HCT116 (cell line): Measurements from ENCODE around the gene RAB30. TPM values are rescaled to one million over a fixed set of nuclear protein-coding genes. Genes with fewer than 3 reads are reported as not detected.
"Not testable (repeated sequence)": the region's sequence is repeated elsewhere in the genome, so short reads cannot be mapped to it uniquely, and the experiment has no call there.

ENCODE experiments used
- ATAC-seq: fragments of 200-7000 bp; cut with Tn5 transposase; 2 replicates; pipeline ENCODE4 v1.9.1; 2020; ENCODE audit warnings: mild to moderate bottlenecking, moderate library complexity
- BruUV-seq: library from RNA; stranded (reverse); fragments of 400-500 nt; replicated peaks from 2 replicates; lab custom pipeline; 2021; lab: Mats Ljungman, UMichigan
- CTCF ChIA-PET: fragments of 300-600 bp; sonication (Branson Sonifier 250); formaldehyde crosslinking; loops from one replicate; lab custom pipeline; 2021; ENCODE audit warnings: antibody characterized with exemption; lab: Charles Lee
- POLR2A ChIA-PET: fragments of 300-600, 350-600 bp; sonication (Branson Sonifier 250); formaldehyde crosslinking; loops from one replicate; lab custom pipeline; 2021; ENCODE audit warnings: antibody characterized with exemption; lab: Charles Lee
- RAD21 ChIA-PET, 2 experiments: fragments of 300-600 bp; sonication (Branson Sonifier 250); formaldehyde crosslinking; loops; one replicate each; lab custom pipeline; 2023; ENCODE audit warnings: low total read pairs in 2 of 2; ENCODE audit not compliant: uncharacterized antibody in 2 of 2, unreplicated experiment in 2 of 2, low non-redundant PET in 1 of 2; lab: Charles Lee
- DNase-seq: peaks from one replicate; pipeline ENCODE4 v3.0.0-alpha.2; 2010; ENCODE audit warnings: low read depth, low spot score
- H2AFZ ChIP-seq: fragments of 200-600 bp; shearing (Covaris generic), sonication (generic); 2 replicates; pipeline ENCODE4 v1.6.1; 2017; ENCODE audit warnings: low read depth, mixed run types, mixed read lengths, antibody characterized with exemption, low read length; ENCODE audit not compliant: poor library complexity, severe bottlenecking
- H3K27ac ChIP-seq: 2 replicates; pipeline ENCODE4 v1.5.1; 2012; ENCODE audit warnings: low read depth, low read length
- H3K27me3 ChIP-seq: fragments of 200-600 bp; sonication (generic); 2 replicates; pipeline ENCODE4 v1.6.1; 2016; ENCODE audit warnings: mixed run types, low read length, mixed read lengths; ENCODE audit not compliant: insufficient read depth
- H3K36me3 ChIP-seq, 2 experiments: fragments of 200-500 bp in 1 of 2; fragments of 200-600 bp in 1 of 2; sonication (Bioruptor generic) in 1 of 2; sonication (generic) in 1 of 2; 2 replicates each; pipeline versions ENCODE4 v1.5.1 to v1.6.1; 2014 to 2016; ENCODE audit warnings: low read length in 2 of 2, inconsistent platforms in 1 of 2, mixed read lengths in 1 of 2, mixed run types in 1 of 2; ENCODE audit not compliant: insufficient read depth in 2 of 2, control insufficient read depth in 1 of 2
- H3K4me1 ChIP-seq, 2 experiments: fragments of 200-600 bp in 1 of 2; sonication (generic) in 1 of 2; 2 replicates each; pipeline versions ENCODE4 v1.5.1 to v1.6.1; 2012 to 2017; ENCODE audit warnings: low read length in 2 of 2, inconsistent platforms in 1 of 2, mild to moderate bottlenecking in 1 of 2, mixed read lengths in 1 of 2, mixed run types in 1 of 2, moderate library complexity in 1 of 2; ENCODE audit not compliant: insufficient read depth in 2 of 2, control insufficient read depth in 1 of 2
- H3K4me2 ChIP-seq: fragments of 200-600 bp; sonication (generic); 2 replicates; pipeline ENCODE4 v1.6.1; 2017; ENCODE audit warnings: mixed run types, low read length, mixed read lengths
- H3K4me3 ChIP-seq, 2 experiments: fragments of 200-600 bp in 1 of 2; sonication (generic) in 1 of 2; replicated peaks in 1 of 2; 2 replicates each; pipeline ENCODE4 v1.5.1; 2011 to 2016; ENCODE audit warnings: low read length in 2 of 2, control low read depth in 1 of 2, low read depth in 1 of 2, mild to moderate bottlenecking in 1 of 2, mixed read lengths in 1 of 2, mixed run types in 1 of 2
- H3K79me2 ChIP-seq: fragments of 200-600 bp; sonication (generic); 2 replicates; pipeline ENCODE4 v1.6.1; 2017; ENCODE audit warnings: mild to moderate bottlenecking, mixed run types, low read length, moderate library complexity, mixed read lengths; ENCODE audit not compliant: insufficient read depth
- H3K9ac ChIP-seq: fragments of 200-600 bp; sonication (generic); 2 replicates; pipeline ENCODE4 v1.6.1; 2016; ENCODE audit warnings: low read length, mixed read lengths
- H3K9me2 ChIP-seq: fragments of 200-600 bp; sonication (generic), shearing (Covaris generic); 2 replicates; pipeline ENCODE4 v1.6.1; 2017; ENCODE audit warnings: mixed run types, mild to moderate bottlenecking, moderate library complexity; ENCODE audit not compliant: insufficient read depth
- H3K9me3 ChIP-seq, 2 experiments: fragments of 200-500 bp in 1 of 2; fragments of 200-600 bp in 1 of 2; sonication (Bioruptor generic) in 1 of 2; sonication (generic) in 1 of 2; 2 replicates each; pipeline ENCODE4 v1.6.1; 2014 to 2017; ENCODE audit warnings: low read length in 2 of 2, mixed read lengths in 2 of 2, inconsistent platforms in 1 of 2, low read depth in 1 of 2, mild to moderate bottlenecking in 1 of 2, mixed run types in 1 of 2, moderate library complexity in 1 of 2; ENCODE audit not compliant: control insufficient read depth in 1 of 2, insufficient read depth in 1 of 2
- H4K20me1 ChIP-seq: fragments of 200-600 bp; sonication (generic), shearing (Covaris generic); 2 replicates; pipeline ENCODE4 v1.6.1; 2017; ENCODE audit warnings: mixed run types, mild to moderate bottlenecking, moderate library complexity; ENCODE audit not compliant: insufficient read depth
- CTCF ChIP-seq, 3 experiments: fragments of 200-600 bp in 1 of 3; sonication (generic) in 1 of 3; IDR thresholded peaks in 2 of 3; conservative IDR thresholded peaks in 1 of 3; 2 replicates each; pipeline ENCODE4 v1.5.1; 2012 to 2017; ENCODE audit warnings: low read depth in 2 of 3, low read length in 2 of 3, antibody characterized with exemption in 1 of 3, borderline replicate concordance in 1 of 3, control low read depth in 1 of 3, mild to moderate bottlenecking in 1 of 3, mixed read lengths in 1 of 3, mixed run types in 1 of 3, moderate library complexity in 1 of 3; ENCODE audit not compliant: insufficient read depth in 1 of 3
- EGR1 ChIP-seq: IDR thresholded peaks from 2 replicates; pipeline ENCODE4 v1.6.1; 2012; ENCODE audit warnings: low read depth
- ELF1 ChIP-seq: IDR thresholded peaks from 2 replicates; pipeline ENCODE4 v1.6.1; 2012; ENCODE audit warnings: low read depth, borderline replicate concordance
- RAD21 ChIP-seq: IDR thresholded peaks from 2 replicates; pipeline ENCODE4 v1.6.1; 2012; ENCODE audit warnings: low read depth, mild to moderate bottlenecking
- SRF ChIP-seq: IDR thresholded peaks from 2 replicates; pipeline ENCODE4 v1.6.1; 2012; ENCODE audit warnings: low read depth
- YY1 ChIP-seq: IDR thresholded peaks from 2 replicates; pipeline ENCODE4 v1.6.1; 2011; ENCODE audit warnings: low read length, low read depth, moderate library complexity, mild to moderate bottlenecking; ENCODE audit not compliant: insufficient replicate concordance; ENCODE audit errors: extremely low read depth
- ZBTB33 ChIP-seq: IDR thresholded peaks from 2 replicates; pipeline ENCODE4 v1.6.1; 2011; ENCODE audit warnings: mild to moderate bottlenecking, low read length, moderate library complexity; ENCODE audit not compliant: insufficient replicate concordance; ENCODE audit errors: extremely low read depth
- ZFX ChIP-seq: fragments of 450-650 bp; IDR thresholded peaks from 2 replicates; pipeline ENCODE4 v1.6.1; 2017
- intact Hi-C: fragments of 100-400 bp; cut with micrococcal nuclease; formaldehyde crosslinking; loops from 2 replicates; pipeline ENCODE4 v1.10.0; 2022
- total RNA-seq: library from RNA; stranded (reverse); gene quantifications from one replicate; pipeline ENCODE4 v1.2.1, GENCODE V29; 2021; ENCODE audit not compliant: unreplicated experiment

RAB30 gene
- total RNA-seq, 1 experiment from 2014 or later, result 5.7 TPM

- RAD21 ChIA-PET, intact Hi-C loops, H3K4me1 ChIP-seq, H3K4me3 ChIP-seq, BruUV-seq, H3K27me3 ChIP-seq, H3K36me3 ChIP-seq, ATAC-seq, H3K9me3 ChIP-seq, H3K9me2 ChIP-seq, H3K27ac ChIP-seq, CTCF ChIA-PET, H3K9ac ChIP-seq, H3K4me2 ChIP-seq, DNase-seq, H4K20me1 ChIP-seq, POLR2A ChIA-PET, H3K79me2 ChIP-seq, H2AFZ ChIP-seq: not testable (repeated sequence)
These were observed 115.8 kb downstream of the RAB30 start for GRCh38 chr11:82955736-82956453.

- H3K9me2 ChIP-seq, H3K4me2 ChIP-seq, H2AFZ ChIP-seq, H3K27me3 ChIP-seq, H3K9me3 ChIP-seq, ATAC-seq, intact Hi-C loops, H4K20me1 ChIP-seq, POLR2A ChIA-PET, DNase-seq, H3K9ac ChIP-seq, H3K36me3 ChIP-seq, CTCF ChIA-PET, H3K27ac ChIP-seq, H3K4me3 ChIP-seq, RAD21 ChIA-PET, H3K4me1 ChIP-seq, H3K79me2 ChIP-seq, BruUV-seq: not testable (repeated sequence)
These were observed 121.2 kb downstream of the RAB30 start for GRCh38 chr11:82950502-82950901.

GRCh38 chr11:82949352-82949751, 122.3 kb downstream of the RAB30 start:
- Histone ChIP-seq H3K27me3 (no peaks in the 10 kb centered on the region), H4K20me1 (no peaks in the 10 kb centered on the region), H3K9me3 (no peaks in the 10 kb centered on the region; a peak in 1 of 4 replicates), H3K4me3 (no peak overlapping the region), H3K9ac (no peak overlapping the region), H3K4me2 (no peak overlapping the region), H2AFZ (no peak overlapping the region), H3K27ac (no peak overlapping the region), H3K9me2 (no peaks in the 10 kb centered on the region), H3K79me2 (no peaks in the 10 kb centered on the region), H3K36me3 (no peaks in the 10 kb centered on the region), H3K4me1 (no peaks in the 10 kb centered on the region)
- intact Hi-C loops, result no loop called here
- POLR2A ChIA-PET, result no interaction called here
- no TSS peak for BruUV-seq
- ATAC-seq (no peak), DNase-seq (no peak)
- CTCF ChIA-PET, result no interaction called here
- RAD21 ChIA-PET, result no interaction called here
- TF ChIP-seq ZBTB33 (no peak), EGR1 (no peak), SRF (no peak), ELF1 (no peak), YY1 (no peak), ZFX (no peak), CTCF (IDR thresholded peaks at IDR 0.05 in 2 of 3, conservative IDR thresholded peaks at IDR 0.05 in 1 of 3; ENCODE audit: borderline replicate concordance in 1 of 3, insufficient read depth in 1 of 3, low read depth in 2 of 3, low read length in 2 of 3) (no peak), RAD21 (no peak)
